ENCODE data around the gene GNG2. TPM values are rescaled to one million over a fixed set of nuclear protein-coding genes. Genes with fewer than 3 reads are reported as not detected.

The GNG2 gene
- total RNA-seq, 1 donor from 2014 or later: 11.4 TPM

DNA sequence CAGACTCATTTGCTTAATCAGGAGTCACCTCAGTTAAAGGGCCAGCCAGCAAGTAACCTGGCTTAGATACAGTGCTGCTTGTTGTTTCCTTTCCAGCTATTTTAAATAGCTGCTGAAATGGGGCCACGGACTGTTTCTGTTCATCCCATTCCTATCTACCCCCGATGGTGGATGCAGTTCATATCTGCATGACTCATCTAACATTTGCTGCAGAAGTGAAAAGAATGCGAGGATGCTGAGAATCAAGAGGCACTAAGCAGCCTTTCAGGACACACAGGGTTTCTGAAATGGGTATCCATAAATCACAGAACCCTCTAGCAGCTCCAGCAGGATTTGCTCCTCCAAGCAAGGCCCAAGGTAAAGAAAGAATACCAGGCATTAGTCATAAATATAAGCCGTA, 68.8 kb downstream of the GNG2 start:
- no peaks in the 10 kb centered on the region for H3K9me3 ChIP-seq
- H3K36me3 ChIP-seq: no peaks in the 10 kb centered on the region
- DNase-seq (ENCODE audit: low spot score in 2 of 2): no peak
- no peak overlapping the region for H3K4me3 ChIP-seq
- H3K27ac ChIP-seq: no peak overlapping the region
- H3K27me3 ChIP-seq: no peaks in the 10 kb centered on the region
- TF ChIP-seq, protein P1, sequence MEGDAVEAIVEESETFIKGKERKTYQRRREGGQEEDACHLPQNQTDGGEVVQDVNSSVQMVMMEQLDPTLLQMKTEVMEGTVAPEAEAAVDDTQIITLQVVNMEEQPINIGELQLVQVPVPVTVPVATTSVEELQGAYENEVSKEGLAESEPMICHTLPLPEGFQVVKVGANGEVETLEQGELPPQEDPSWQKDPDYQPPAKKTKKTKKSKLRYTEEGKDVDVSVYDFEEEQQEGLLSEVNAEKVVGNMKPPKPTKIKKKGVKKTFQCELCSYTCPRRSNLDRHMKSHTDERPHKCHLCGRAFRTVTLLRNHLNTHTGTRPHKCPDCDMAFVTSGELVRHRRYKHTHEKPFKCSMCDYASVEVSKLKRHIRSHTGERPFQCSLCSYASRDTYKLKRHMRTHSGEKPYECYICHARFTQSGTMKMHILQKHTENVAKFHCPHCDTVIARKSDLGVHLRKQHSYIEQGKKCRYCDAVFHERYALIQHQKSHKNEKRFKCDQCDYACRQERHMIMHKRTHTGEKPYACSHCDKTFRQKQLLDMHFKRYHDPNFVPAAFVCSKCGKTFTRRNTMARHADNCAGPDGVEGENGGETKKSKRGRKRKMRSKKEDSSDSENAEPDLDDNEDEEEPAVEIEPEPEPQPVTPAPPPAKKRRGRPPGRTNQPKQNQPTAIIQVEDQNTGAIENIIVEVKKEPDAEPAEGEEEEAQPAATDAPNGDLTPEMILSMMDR (IDR thresholded peaks at IDR 0.05): no peak
- H3K4me1 ChIP-seq: no peaks in the 10 kb centered on the region
- intact Hi-C loops (cut with DNase I): no loop called here

DNA sequence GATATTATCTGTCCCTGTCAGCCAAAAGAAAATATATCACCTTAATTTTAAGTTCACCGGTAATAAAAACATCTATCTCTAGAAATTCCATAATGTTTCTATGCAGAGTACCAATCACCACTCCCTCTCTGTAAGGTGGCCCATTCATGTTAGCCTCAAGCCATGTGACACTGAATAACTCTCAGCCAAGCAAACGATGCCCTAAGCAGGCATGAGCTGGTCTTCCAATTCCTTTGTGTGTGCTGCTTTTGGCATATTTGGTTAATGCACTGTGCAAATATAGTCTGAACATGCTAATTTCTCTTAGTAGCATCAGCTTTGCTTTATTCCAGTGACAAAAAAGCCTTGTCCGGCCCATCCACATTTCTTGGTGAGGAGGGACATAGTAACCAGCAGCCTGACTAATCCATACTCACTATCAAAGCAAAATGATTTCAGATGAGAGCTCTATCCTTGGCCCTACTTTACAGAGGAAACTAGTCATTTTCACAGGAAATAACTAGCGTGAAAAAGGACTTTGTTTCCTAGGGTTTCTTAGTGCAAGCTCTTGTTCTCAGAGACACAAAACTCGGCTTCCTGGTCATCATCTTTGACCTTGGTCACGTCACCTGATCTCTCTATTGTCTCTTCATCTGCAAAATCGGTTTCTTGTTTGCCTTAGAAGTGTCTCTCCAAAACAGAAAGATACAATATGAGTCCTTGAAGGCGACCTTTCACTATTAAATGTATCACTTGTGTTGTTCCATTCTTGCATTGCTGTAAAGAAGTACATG, 69.7 kb downstream of the GNG2 start:
- no peak overlapping the region for H3K4me3 ChIP-seq
- TF ChIP-seq, protein P1 (IDR thresholded peaks at IDR 0.05): no peak
- intact Hi-C loops (cut with DNase I): no loop called here
- no peaks in the 10 kb centered on the region for H3K27me3 ChIP-seq
- no peak for DNase-seq (ENCODE audit: low spot score in 2 of 2)
- H3K27ac ChIP-seq: no peak overlapping the region
- H3K4me1 ChIP-seq: no peaks in the 10 kb centered on the region
- no peaks in the 10 kb centered on the region for H3K9me3 ChIP-seq
- no peaks in the 10 kb centered on the region for H3K36me3 ChIP-seq

DNA sequence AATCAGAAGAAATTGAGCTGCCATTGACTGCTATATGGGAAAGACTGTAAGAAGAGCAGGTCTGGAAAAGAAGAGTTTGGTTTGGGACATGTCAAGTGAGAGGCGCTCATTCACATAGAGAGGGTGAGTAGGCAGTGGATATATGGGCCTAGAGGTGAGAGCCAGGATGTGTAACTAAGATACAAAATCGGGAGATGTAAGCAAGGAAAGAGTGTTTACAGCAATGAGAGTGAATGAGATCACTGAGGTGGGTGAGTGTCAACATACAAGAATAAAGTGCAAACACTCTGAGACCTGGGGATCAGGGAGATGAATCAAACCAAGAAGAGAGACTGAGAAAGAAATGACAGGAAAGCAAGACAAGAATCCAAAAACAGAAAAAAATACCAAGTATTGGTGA, 70.9 kb downstream of the GNG2 start:
- H3K27ac ChIP-seq: no peak overlapping the region
- H3K4me1 ChIP-seq: no peaks in the 10 kb centered on the region
- DNase-seq (ENCODE audit: low spot score in 2 of 2): no peak
- H3K36me3 ChIP-seq: no peaks in the 10 kb centered on the region
- H3K9me3 ChIP-seq: no peaks in the 10 kb centered on the region
- H3K4me3 ChIP-seq: no peak overlapping the region
- intact Hi-C loops (cut with DNase I): no loop called here
- no peaks in the 10 kb centered on the region for H3K27me3 ChIP-seq
- TF ChIP-seq, protein P1 (IDR thresholded peaks at IDR 0.05): no peak

DNA sequence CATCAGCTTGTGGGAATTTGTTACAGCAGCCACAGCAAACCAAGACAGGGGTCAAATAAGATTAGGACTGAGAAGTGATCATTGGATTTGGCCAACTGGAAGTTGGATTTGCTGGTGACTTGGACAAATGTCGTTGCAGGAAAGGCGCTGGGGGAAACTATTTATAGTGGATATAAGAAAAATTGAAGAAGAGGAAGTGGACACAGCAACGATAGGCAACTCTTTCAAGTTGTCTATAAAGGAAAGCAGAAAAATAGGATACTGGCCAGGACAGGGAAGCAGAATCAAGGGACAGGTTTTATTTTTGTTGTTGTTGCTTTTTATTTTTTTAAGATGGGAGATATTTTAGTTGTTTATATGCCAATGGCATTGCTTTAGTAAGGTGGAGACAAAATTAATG, 72.8 kb downstream of the GNG2 start:
- Histone ChIP-seq H3K9me3 (no peaks in the 10 kb centered on the region), H3K4me3 (no peak overlapping the region), H3K36me3 (no peaks in the 10 kb centered on the region), H3K27me3 (no peaks in the 10 kb centered on the region), H3K4me1 (no peaks in the 10 kb centered on the region), H3K27ac (no peak overlapping the region)
- intact Hi-C loops (cut with DNase I): no loop called here
- TF ChIP-seq, protein P1 (IDR thresholded peaks at IDR 0.05): no peak
- no peak for DNase-seq (ENCODE audit: low spot score in 2 of 2)

DNA sequence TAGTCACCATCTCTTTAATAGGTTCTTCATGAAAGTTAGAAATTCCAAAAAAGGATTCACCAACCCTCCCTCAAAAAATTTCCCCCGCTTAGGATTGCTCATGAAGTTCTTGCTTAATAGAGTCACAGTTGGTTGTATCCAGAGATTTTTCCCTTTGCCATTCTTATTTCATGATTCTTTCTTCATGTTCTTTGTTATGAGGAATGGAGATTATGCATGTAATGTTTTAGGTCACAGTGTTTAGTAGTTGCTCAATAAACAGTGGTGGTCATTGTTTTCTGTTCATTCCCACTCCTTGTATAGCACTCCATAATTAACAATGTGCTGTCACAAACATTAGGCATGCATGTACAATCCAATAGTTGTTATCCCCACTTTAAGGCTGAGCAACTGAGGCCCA, 77.7 kb downstream of the GNG2 start:
- Histone ChIP-seq H3K27ac (no peak overlapping the region), H3K27me3 (no peaks in the 10 kb centered on the region), H3K9me3 (no peaks in the 10 kb centered on the region), H3K4me1 (no peaks in the 10 kb centered on the region), H3K4me3 (no peak overlapping the region), H3K36me3 (no peaks in the 10 kb centered on the region)
- intact Hi-C loops (cut with DNase I): no loop called here
- DNase-seq (ENCODE audit: low spot score in 2 of 2): no peak
- TF ChIP-seq, protein P1 (IDR thresholded peaks at IDR 0.05): no peak

Measured in ascending aorta (tissue), 2 donors.